Ureter (tissue), 1 donor: ENCODE data around the gene ADRM1. TPM values are rescaled to one million over a fixed set of nuclear protein-coding genes. Genes with fewer than 3 reads are reported as not detected.

ENCODE experiments used
- DNase-seq: peaks from one replicate; pipeline ENCODE4 v3.0.0-alpha.2; 2020; ENCODE audit warnings: low spot score
- total RNA-seq: library from RNA; stranded (reverse); gene quantifications from one replicate; pipeline ENCODE4 v1.2.4, GENCODE V29; 2023
- donor health status: DM: yes; HTN: yes; CAD: no.

ADRM1 gene
- total RNA-seq, 1 donor from 2014 or later: 72.6 TPM

GRCh38 chr20:62354811-62355341 is 52.1 kb downstream of the ADRM1 start:
- DNase-seq: no peak

- DNase-seq: no peak
Measured at GRCh38 chr20:62355516-62355877, 52.7 kb downstream of the ADRM1 start.

GRCh38 chr20:62355878-62356588 is 53.2 kb downstream of the ADRM1 start:
- no peak for DNase-seq

GRCh38 chr20:62356589-62357186 is 53.9 kb downstream of the ADRM1 start:
- no peak for DNase-seq

GRCh38 chr20:62357187-62357667 is 54.4 kb downstream of the ADRM1 start:
- DNase-seq: no peak

- DNase-seq: no peak
Measured at GRCh38 chr20:62357681-62358080, 54.9 kb downstream of the ADRM1 start.

Other genes with a start within 250 kb of the ADRM1 start
- 31.3 TPM for gene TAF4, start 237.1 kb upstream of the ADRM1 start, total RNA-seq
- 39.0 TPM for gene LSM14B, start 180.5 kb upstream of the ADRM1 start, total RNA-seq
- 181 TPM for gene PSMA7, start 159.6 kb upstream of the ADRM1 start, total RNA-seq
- 15.6 TPM for gene SS18L1, start 159.2 kb upstream of the ADRM1 start, total RNA-seq
- 35.5 TPM for gene MTG2, start 120.0 kb upstream of the ADRM1 start, total RNA-seq
- 4.2 TPM for gene HRH3, start 82.7 kb upstream of the ADRM1 start, total RNA-seq
- 130 TPM for gene OSBPL2, start 64.5 kb upstream of the ADRM1 start, total RNA-seq
- gene LAMA5, start 64.3 kb downstream of the ADRM1 start, total RNA-seq: 433 TPM
- 1,691 TPM for gene RPS21, start 84.1 kb downstream of the ADRM1 start, total RNA-seq
- 4.0 TPM for gene CABLES2, start 104.3 kb downstream of the ADRM1 start, total RNA-seq
- 11.4 TPM for gene RBBP8NL, start 124.5 kb downstream of the ADRM1 start, total RNA-seq
- gene GATA5, start 173.0 kb downstream of the ADRM1 start, total RNA-seq: 4.1 TPM